ENCODE measurements around the gene DGKH.

The DGKH gene

GRCh38 chr13:42279986-42280385 is 231.5 kb downstream of the DGKH start:
- no peak overlapping the region for H3K4me3 ChIP-seq (ENCODE audit: low read length)
- no peak for TF ChIP-seq CTCF (conservative IDR thresholded peaks at IDR 0.05; ENCODE audit: low read depth, low read length)
- no peak for DNase-seq (ENCODE audit: low read depth)

GRCh38 chr13:42280537-42280936 is 232.1 kb downstream of the DGKH start:
- no peak overlapping the region for H3K4me3 ChIP-seq (ENCODE audit: low read length)
- DNase-seq (ENCODE audit: low read depth) = no peak
- no peak for TF ChIP-seq CTCF (conservative IDR thresholded peaks at IDR 0.05; ENCODE audit: low read depth, low read length)

DNA sequence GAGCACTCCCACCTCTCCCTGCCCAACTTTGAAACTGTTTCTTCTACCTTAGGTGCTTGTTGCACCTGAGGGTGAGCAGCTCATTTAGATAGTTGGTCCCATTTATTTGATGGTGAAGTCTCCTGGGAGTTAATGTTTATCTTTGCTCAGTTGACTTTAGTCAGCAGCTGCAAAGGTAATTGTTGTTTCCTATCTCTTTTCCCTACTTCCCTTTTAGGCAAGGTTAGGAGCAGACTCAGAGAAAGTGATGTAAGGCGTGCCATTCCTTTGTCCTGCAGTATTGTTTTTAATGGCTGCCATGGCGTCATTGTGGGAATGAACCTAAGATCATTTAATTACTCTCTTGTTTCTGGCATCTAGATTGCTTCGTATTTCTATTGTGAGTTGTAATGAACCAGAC is 235.1 kb downstream of the DGKH start:
- no peak for TF ChIP-seq CTCF (conservative IDR thresholded peaks at IDR 0.05; ENCODE audit: low read depth, low read length)
- DNase-seq (ENCODE audit: low read depth) = no peak

DNA sequence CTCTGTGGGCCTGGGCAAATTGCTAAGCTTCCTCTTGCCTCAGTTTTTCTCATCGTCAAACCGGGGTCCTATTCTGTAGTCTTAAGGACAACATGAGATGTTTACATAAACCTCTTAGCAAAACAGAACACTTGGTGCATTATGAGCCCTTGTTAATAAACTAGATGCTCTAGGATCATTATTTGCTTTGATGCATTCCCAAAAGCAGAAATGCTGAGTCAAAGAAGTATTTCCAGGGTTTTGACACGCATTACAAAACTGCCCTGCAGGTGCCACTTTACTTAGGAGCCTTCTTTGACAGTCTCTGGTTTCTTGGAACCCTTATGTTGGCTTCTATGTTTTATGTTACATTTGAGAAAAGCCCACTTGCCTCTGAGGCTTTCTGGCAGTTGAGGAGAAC is 235.6 kb downstream of the DGKH start:
- no peak for DNase-seq (ENCODE audit: low read depth)
- no peak for TF ChIP-seq CTCF (conservative IDR thresholded peaks at IDR 0.05; ENCODE audit: low read depth, low read length)
- no peak overlapping the region for H3K4me3 ChIP-seq (ENCODE audit: low read length)

More for the DNA sequence above, 235.1 kb downstream of the DGKH start:
- no peak overlapping the region for H3K4me3 ChIP-seq (ENCODE audit: low read length)
